Breast epithelium (tissue), 4 donors: ENCODE data around the gene PPP1CA. TPM values are rescaled to one million over a fixed set of nuclear protein-coding genes. Genes with fewer than 3 reads are reported as not detected.

ENCODE experiments used
- DNase-seq, 2 donors: peaks; one replicate each; pipeline ENCODE4 v3.0.0-alpha.2; 2019; ENCODE audit warnings: low spot score in 2 of 2
- H3K27ac ChIP-seq, 2 donors: fragments of 200-600 bp; sonication (generic) in 1 of 2; one replicate each; pipeline ENCODE4 v1.5.1; 2016 to 2019; ENCODE audit warnings: mild to moderate bottlenecking in 1 of 2
- H3K27me3 ChIP-seq, 2 donors: fragments of 200-600 bp; sonication (generic) in 1 of 2; one replicate each; pipeline versions ENCODE4 v1.5.1 to v1.6.0; 2017 to 2019; ENCODE audit warnings: control low read depth in 1 of 2, mild to moderate bottlenecking in 1 of 2
- H3K36me3 ChIP-seq: fragments of 200-600 bp; one replicate; pipeline ENCODE4 v1.5.1; 2019
- H3K4me1 ChIP-seq, 2 donors: fragments of 200-600 bp; sonication (generic); one replicate each; pipeline ENCODE4 v1.5.1; 2016 to 2019; ENCODE audit warnings: control low read depth in 1 of 2
- H3K4me3 ChIP-seq, 3 donors: fragments of 200-600 bp; sonication (generic); 1 replicate in 2 of 3; 2 replicates in 1 of 3; pipeline ENCODE4 v1.5.1; 2016 to 2019; ENCODE audit warnings: mild to moderate bottlenecking in 3 of 3, moderate library complexity in 2 of 3
- H3K9me3 ChIP-seq, 2 donors: fragments of 200-600 bp; sonication (generic) in 1 of 2; one replicate each; pipeline ENCODE4 v1.5.1; 2016 to 2019; ENCODE audit warnings: control low read depth in 1 of 2
- CTCF ChIP-seq, 3 donors: fragments of 450-650 bp; IDR thresholded peaks; one replicate each; pipeline ENCODE4 v1.5.1; 2016 to 2017; ENCODE audit warnings: antibody characterized with exemption in 3 of 3, mild to moderate bottlenecking in 3 of 3, moderate library complexity in 3 of 3
- POLR2A ChIP-seq: fragments of 450-650 bp; IDR thresholded peaks from one replicate; pipeline ENCODE4 v1.6.1; 2016; ENCODE audit warnings: antibody characterized with exemption, mild to moderate bottlenecking, moderate library complexity
- POLR2AphosphoS5 ChIP-seq, 3 donors: sonication (generic); formaldehyde crosslinking; IDR thresholded peaks; one replicate each; pipeline ENCODE4 v1.6.1; 2017; ENCODE audit warnings: antibody characterized with exemption in 3 of 3
- intact Hi-C: fragments of 100-400 bp; cut with DNase I; formaldehyde crosslinking; loops from one replicate; pipeline ENCODE4 v1.15.1; 2023; ENCODE audit warnings: low total_unique reads
- total RNA-seq, 3 donors: library from RNA; depleted of rRNA; stranded (reverse); fragments of >200 nt; gene quantifications; one replicate each; pipeline ENCODE4 v1.1.0, GENCODE V29; 2016

PPP1CA gene
- total RNA-seq, 3 donors from 2014 or later: 73.1 to 91.9 (median 76.7) TPM

- no peak for TF ChIP-seq POLR2AphosphoS5 (IDR thresholded peaks at IDR 0.05)
- TF ChIP-seq POLR2A: no peak
- TF ChIP-seq CTCF (IDR thresholded peaks at IDR 0.05): no peak
- no peak for DNase-seq
- intact Hi-C loops: no loop called here
- no peak overlapping the region for H3K4me3 ChIP-seq
- H3K4me1 ChIP-seq: peaks cover 0 to 12% of the 10 kb centered on the region in 2 donors
- H3K27ac ChIP-seq: peak overlapping the region; percentile 10 to 61
- no peaks in the 10 kb centered on the region for H3K9me3 ChIP-seq
- no peaks in the 10 kb centered on the region for H3K27me3 ChIP-seq
- no peaks in the 10 kb centered on the region for H3K36me3 ChIP-seq
These were observed 38.8 kb upstream of the PPP1CA start for GRCh38 chr11:67440229-67441097.

GRCh38 chr11:67439321-67440228 lies 37.9 kb upstream of the PPP1CA start:
- DNase-seq: no peak
- Histone ChIP-seq H3K27ac (peak overlapping the region; percentile 29 to 61), H3K9me3 (no peaks in the 10 kb centered on the region), H3K4me1 (peaks cover 0 to 12% of the 10 kb centered on the region in 2 donors), H3K4me3 (no peak overlapping the region), H3K36me3 (no peaks in the 10 kb centered on the region), H3K27me3 (no peaks in the 10 kb centered on the region)
- TF ChIP-seq CTCF (IDR thresholded peaks at IDR 0.05): no peak
- no peak for TF ChIP-seq POLR2A
- TF ChIP-seq POLR2AphosphoS5 (IDR thresholded peaks at IDR 0.05): no peak
- intact Hi-C loops: loop anchor here (5.0 kb wide), 1 partner anchor 1232 kb away; no protein-coding TSS in a partner anchor

- no peak for DNase-seq
- Histone ChIP-seq H3K9me3 (no peaks in the 10 kb centered on the region), H3K4me1 (peaks cover 0 to 12% of the 10 kb centered on the region in 2 donors), H3K36me3 (no peaks in the 10 kb centered on the region), H3K27me3 (no peaks in the 10 kb centered on the region), H3K4me3 (peak overlapping the region in 2 of 3 donors; percentile 25 to 30), H3K27ac (peak overlapping the region in 1 of 2 donors; percentile 12)
- TF ChIP-seq POLR2A: no peak
- TF ChIP-seq CTCF (IDR thresholded peaks at IDR 0.05): no peak
- TF ChIP-seq POLR2AphosphoS5 (IDR thresholded peaks at IDR 0.05): no peak
- intact Hi-C loops: loop anchor here (5.0 kb wide), 1 partner anchor 1231 kb away; no protein-coding TSS in a partner anchor
These were observed 36.7 kb upstream of the PPP1CA start for GRCh38 chr11:67438158-67438902.

- no peaks in the 10 kb centered on the region for H3K27me3 ChIP-seq
- H3K4me3 ChIP-seq: peak overlapping the region in 2 of 3 donors; percentile 25 to 30
- no peaks in the 10 kb centered on the region for H3K36me3 ChIP-seq
- no peak for DNase-seq
- TF ChIP-seq POLR2AphosphoS5 (IDR thresholded peaks at IDR 0.05) (no peak), POLR2A (no peak), CTCF (IDR thresholded peaks at IDR 0.05) (no peak)
- H3K4me1 ChIP-seq: peaks cover 0 to 12% of the 10 kb centered on the region in 2 donors
- peak overlapping the region in 1 of 2 donors; percentile 64 for H3K27ac ChIP-seq
- intact Hi-C loops: loop anchor here (5.0 kb wide), 1 partner anchor 1230 kb away; no protein-coding TSS in a partner anchor
- no peaks in the 10 kb centered on the region for H3K9me3 ChIP-seq
These were observed 36.1 kb upstream of the PPP1CA start for GRCh38 chr11:67437809-67438157.
